ENCODE measurements around the gene SLC25A17.

The SLC25A17 gene

DNA sequence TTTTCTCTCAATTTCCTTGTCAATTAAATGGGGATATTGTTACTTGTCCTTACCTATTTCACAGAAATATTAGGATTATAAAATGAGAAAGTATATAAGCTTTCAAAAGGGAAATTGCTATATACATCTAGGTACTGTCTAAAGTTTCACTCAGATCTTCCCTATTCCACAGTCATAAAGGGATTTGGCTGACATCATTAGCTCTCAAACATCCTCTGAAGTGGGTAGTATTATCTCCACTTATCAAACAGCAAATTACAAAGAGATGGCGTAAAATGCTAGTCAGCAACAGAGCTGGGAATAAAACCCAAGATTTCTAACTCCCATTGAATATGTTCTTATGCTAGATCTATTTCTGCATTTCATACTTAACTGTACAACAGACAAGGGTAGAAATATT lies 50.9 kb downstream of the SLC25A17 start:
- Histone ChIP-seq H2AFZ (ENCODE audit: insufficient read depth, low read length, poor library complexity) (no peak overlapping the region), H3K79me1 (ENCODE audit: low read length) (no peaks in the 10 kb centered on the region), H3K4me3 (ENCODE audit: low read depth, low read length) (no peak overlapping the region), H4K8ac (ENCODE audit: low read depth, low read length) (no peak overlapping the region), H3K79me2 (ENCODE audit: control insufficient read depth, insufficient read depth, low read length, poor library complexity) (no peaks in the 10 kb centered on the region), H2BK12ac (ENCODE audit: low read length) (no peak overlapping the region), H3K9ac (ENCODE audit: low read length) (no peak overlapping the region), H2BK120ac (ENCODE audit: insufficient read depth, low read length, poor library complexity) (no peak overlapping the region), H3K9me3 (ENCODE audit: insufficient read depth, low read depth, low read length) (no peaks in the 10 kb centered on the region), H3K14ac (ENCODE audit: low read length) (no peak overlapping the region), H4K91ac (ENCODE audit: low read depth, low read length) (no peak overlapping the region), H3K18ac (ENCODE audit: low read length) (no peak overlapping the region), H3K23ac (ENCODE audit: low read length) (no peak overlapping the region), H3K4me2 (ENCODE audit: low read length) (no peak overlapping the region), H2AK5ac (ENCODE audit: low read length) (no peak overlapping the region), H3K27me3 (ENCODE audit: insufficient read depth, low read length) (no peaks in the 10 kb centered on the region), H2BK5ac (ENCODE audit: low read depth, low read length, poor library complexity) (no peak overlapping the region), H3K27ac (ENCODE audit: low read depth, low read length) (no peak overlapping the region), H3K4ac (ENCODE audit: low read depth, low read length) (no peak overlapping the region), H4K12ac (ENCODE audit: low read depth, low read length) (no peak overlapping the region), H3K36me3 (ENCODE audit: control insufficient read depth in 1 of 2, insufficient read depth in 2 of 2, low read length in 2 of 2) (peaks cover 17 to 19% of the 10 kb centered on the region in 2 experiments), H3K4me1 (ENCODE audit: control insufficient read depth in 1 of 2, insufficient read depth in 2 of 2, low read length in 2 of 2) (peaks cover 0 to 3% of the 10 kb centered on the region in 2 experiments)
- DNase-seq: no peak
- no CpG with 5 or more reads among the region's 1 CpG for WGBS (ENCODE audit: extremely low coverage, insufficient coverage, insufficient read length)

DNA sequence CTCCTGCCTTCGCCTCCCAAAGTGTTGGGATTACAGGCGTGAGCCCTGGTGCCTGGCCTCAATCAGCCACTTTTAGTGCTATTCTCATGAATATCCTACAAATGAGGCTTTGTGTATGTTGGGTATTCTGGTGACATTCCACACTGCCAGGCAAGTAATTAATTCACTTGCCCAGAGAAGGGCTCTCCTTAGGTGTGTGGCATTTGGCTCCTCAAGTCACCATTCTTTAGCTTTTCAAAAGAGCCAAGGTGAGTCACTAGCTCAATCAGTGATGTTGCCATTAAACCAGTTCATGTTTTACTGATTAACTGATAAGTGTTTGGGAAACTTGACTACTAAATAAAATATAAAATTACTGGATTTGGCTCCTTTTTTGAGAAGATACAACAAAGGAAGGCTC lies 52.2 kb downstream of the SLC25A17 start:
- H3K9me3 ChIP-seq (ENCODE audit: insufficient read depth, low read depth, low read length): no peaks in the 10 kb centered on the region
- H3K9ac ChIP-seq (ENCODE audit: low read length): no peak overlapping the region
- peaks cover 10 to 12% of the 10 kb centered on the region in 2 experiments for H3K36me3 ChIP-seq (ENCODE audit: control insufficient read depth in 1 of 2, insufficient read depth in 2 of 2, low read length in 2 of 2)
- no peak for DNase-seq
- H3K4me3 ChIP-seq (ENCODE audit: low read depth, low read length): no peak overlapping the region
- H2AK5ac ChIP-seq (ENCODE audit: low read length): no peak overlapping the region
- no peaks in the 10 kb centered on the region for H3K27me3 ChIP-seq (ENCODE audit: insufficient read depth, low read length)
- H3K4me1 ChIP-seq (ENCODE audit: control insufficient read depth in 1 of 2, insufficient read depth in 2 of 2, low read length in 2 of 2): peaks cover 0 to 3% of the 10 kb centered on the region in 2 experiments
- H3K23ac ChIP-seq (ENCODE audit: low read length): no peak overlapping the region
- no peak overlapping the region for H4K12ac ChIP-seq (ENCODE audit: low read depth, low read length)
- no peak overlapping the region for H3K4me2 ChIP-seq (ENCODE audit: low read length)
- H3K27ac ChIP-seq (ENCODE audit: low read depth, low read length): no peak overlapping the region
- no peak overlapping the region for H3K4ac ChIP-seq (ENCODE audit: low read depth, low read length)
- no peak overlapping the region for H2AFZ ChIP-seq (ENCODE audit: insufficient read depth, low read length, poor library complexity)
- no peak overlapping the region for H2BK12ac ChIP-seq (ENCODE audit: low read length)
- H3K18ac ChIP-seq (ENCODE audit: low read length): no peak overlapping the region
- H2BK120ac ChIP-seq (ENCODE audit: insufficient read depth, low read length, poor library complexity): no peak overlapping the region
- no peak overlapping the region for H2BK5ac ChIP-seq (ENCODE audit: low read depth, low read length, poor library complexity)
- H3K79me2 ChIP-seq (ENCODE audit: control insufficient read depth, insufficient read depth, low read length, poor library complexity): no peaks in the 10 kb centered on the region
- no CpG with 5 or more reads among the region's 2 CpGs for WGBS (ENCODE audit: extremely low coverage, insufficient coverage, insufficient read length)
- H4K91ac ChIP-seq (ENCODE audit: low read depth, low read length): no peak overlapping the region
- no peaks in the 10 kb centered on the region for H3K79me1 ChIP-seq (ENCODE audit: low read length)
- no peak overlapping the region for H3K14ac ChIP-seq (ENCODE audit: low read length)
- H4K8ac ChIP-seq (ENCODE audit: low read depth, low read length): no peak overlapping the region

DNA sequence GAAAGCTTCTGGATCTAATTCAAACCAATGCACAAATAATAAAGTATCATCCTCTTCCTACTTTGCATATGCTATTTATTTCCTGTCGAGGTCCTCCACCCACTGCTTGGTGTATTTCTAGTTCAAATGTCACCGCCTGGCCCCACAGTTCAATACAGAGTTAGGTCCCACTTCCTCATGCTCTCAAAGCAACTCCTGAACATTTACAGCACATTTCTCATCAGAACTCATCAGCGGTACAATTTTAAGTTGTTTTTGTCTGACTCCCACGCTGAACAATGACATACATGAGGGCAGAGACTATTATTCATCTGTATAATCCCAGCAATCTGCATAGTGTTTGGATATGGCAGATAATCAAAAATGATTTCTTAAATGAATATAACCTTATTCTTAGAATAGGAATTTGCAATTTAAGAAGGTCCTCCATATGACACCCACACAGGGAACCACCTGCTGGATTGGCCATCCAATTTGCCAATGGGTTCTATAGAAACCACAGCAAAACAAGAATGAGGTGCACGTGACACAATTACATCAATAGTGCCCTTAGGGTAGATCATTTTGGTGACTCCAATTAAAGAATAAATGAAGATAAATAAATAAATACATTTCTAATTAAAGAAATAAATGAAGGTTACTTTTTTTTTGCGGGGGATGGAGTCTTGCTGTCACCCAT lies 54.2 kb downstream of the SLC25A17 start:
- no peaks in the 10 kb centered on the region for H3K79me2 ChIP-seq (ENCODE audit: control insufficient read depth, insufficient read depth, low read length, poor library complexity)
- H3K4me3 ChIP-seq (ENCODE audit: low read depth, low read length): no peak overlapping the region
- H3K14ac ChIP-seq (ENCODE audit: low read length): no peak overlapping the region
- H4K8ac ChIP-seq (ENCODE audit: low read depth, low read length): no peak overlapping the region
- peaks cover 1% of the 10 kb centered on the region for H3K79me1 ChIP-seq (ENCODE audit: low read length)
- H3K4me1 ChIP-seq (ENCODE audit: control insufficient read depth in 1 of 2, insufficient read depth in 2 of 2, low read length in 2 of 2): peaks cover 0 to 3% of the 10 kb centered on the region in 2 experiments
- H3K27ac ChIP-seq (ENCODE audit: low read depth, low read length): no peak overlapping the region
- no peak overlapping the region for H4K12ac ChIP-seq (ENCODE audit: low read depth, low read length)
- H3K36me3 ChIP-seq (ENCODE audit: control insufficient read depth in 1 of 2, insufficient read depth in 2 of 2, low read length in 2 of 2): peaks cover 6 to 7% of the 10 kb centered on the region in 2 experiments
- no peaks in the 10 kb centered on the region for H3K9me3 ChIP-seq (ENCODE audit: insufficient read depth, low read depth, low read length)
- no peak overlapping the region for H3K23ac ChIP-seq (ENCODE audit: low read length)
- no peak overlapping the region for H2BK12ac ChIP-seq (ENCODE audit: low read length)
- H4K91ac ChIP-seq (ENCODE audit: low read depth, low read length): no peak overlapping the region
- no peak overlapping the region for H2AK5ac ChIP-seq (ENCODE audit: low read length)
- H2BK5ac ChIP-seq (ENCODE audit: low read depth, low read length, poor library complexity): no peak overlapping the region
- H2AFZ ChIP-seq (ENCODE audit: insufficient read depth, low read length, poor library complexity): no peak overlapping the region
- H3K4me2 ChIP-seq (ENCODE audit: low read length): no peak overlapping the region
- no peak for DNase-seq
- H2BK120ac ChIP-seq (ENCODE audit: insufficient read depth, low read length, poor library complexity): no peak overlapping the region
- no peak overlapping the region for H3K4ac ChIP-seq (ENCODE audit: low read depth, low read length)
- H3K18ac ChIP-seq (ENCODE audit: low read length): no peak overlapping the region
- no CpG with 5 or more reads among the region's 6 CpGs for WGBS (ENCODE audit: extremely low coverage, insufficient coverage, insufficient read length)
- no peaks in the 10 kb centered on the region for H3K27me3 ChIP-seq (ENCODE audit: insufficient read depth, low read length)
- H3K9ac ChIP-seq (ENCODE audit: low read length): no peak overlapping the region

DNA sequence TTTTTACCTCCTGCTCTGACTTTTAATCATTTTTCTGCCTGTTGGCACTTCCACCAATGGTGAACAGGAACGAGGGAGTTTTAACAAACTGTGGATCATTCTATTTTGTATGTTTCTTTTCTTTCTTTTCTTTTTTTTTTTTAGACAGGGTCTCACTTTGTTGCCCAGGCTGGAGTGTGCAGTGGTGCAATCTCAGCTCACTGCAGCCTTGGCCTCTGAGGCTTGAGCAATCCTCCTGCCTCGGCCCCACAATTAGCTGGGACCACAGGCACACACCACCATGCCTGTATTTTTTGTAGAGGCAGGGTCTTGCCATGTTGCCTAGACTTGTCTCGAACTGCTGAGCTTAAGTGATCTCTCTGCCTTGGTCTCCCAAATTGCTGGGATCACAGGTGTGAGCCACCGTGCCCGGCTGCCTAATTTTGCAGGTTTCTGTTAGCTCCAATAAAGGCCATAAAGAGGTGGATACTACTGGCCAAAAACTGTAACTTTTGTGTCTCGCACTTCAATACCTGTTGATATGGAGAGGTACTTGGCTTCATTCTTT lies 59.8 kb downstream of the SLC25A17 start:
- DNase-seq: no peak
- H3K27me3 ChIP-seq (ENCODE audit: insufficient read depth, low read length): no peaks in the 10 kb centered on the region
- H2BK120ac ChIP-seq (ENCODE audit: insufficient read depth, low read length, poor library complexity): peak overlapping the region; percentile 100
- H3K23ac ChIP-seq (ENCODE audit: low read length): no peak overlapping the region
- peaks cover 0 to 2% of the 10 kb centered on the region in 2 experiments for H3K36me3 ChIP-seq (ENCODE audit: control insufficient read depth in 1 of 2, insufficient read depth in 2 of 2, low read length in 2 of 2)
- WGBS (ENCODE audit: extremely low coverage, insufficient coverage, insufficient read length): no CpG with 5 or more reads among the region's 6 CpGs
- H3K4me3 ChIP-seq (ENCODE audit: low read depth, low read length): no peak overlapping the region
- H2BK12ac ChIP-seq (ENCODE audit: low read length): peak overlapping the region; percentile 100
- H4K91ac ChIP-seq (ENCODE audit: low read depth, low read length): peak overlapping the region; percentile 99
- peak overlapping the region; percentile 66 for H2AFZ ChIP-seq (ENCODE audit: insufficient read depth, low read length, poor library complexity)
- H3K4me1 ChIP-seq (ENCODE audit: control insufficient read depth in 1 of 2, insufficient read depth in 2 of 2, low read length in 2 of 2): peaks cover 7% of the 10 kb centered on the region in 2 experiments
- peak overlapping the region; percentile 94 for H3K18ac ChIP-seq (ENCODE audit: low read length)
- H2BK5ac ChIP-seq (ENCODE audit: low read depth, low read length, poor library complexity): peak overlapping the region; percentile 96
- H3K79me2 ChIP-seq (ENCODE audit: control insufficient read depth, insufficient read depth, low read length, poor library complexity): no peaks in the 10 kb centered on the region
- H3K4me2 ChIP-seq (ENCODE audit: low read length): no peak overlapping the region
- peak overlapping the region; percentile 26 for H3K27ac ChIP-seq (ENCODE audit: low read depth, low read length)
- H3K9ac ChIP-seq (ENCODE audit: low read length): no peak overlapping the region
- peak overlapping the region; percentile 99 for H2AK5ac ChIP-seq (ENCODE audit: low read length)
- H3K79me1 ChIP-seq (ENCODE audit: low read length): peaks cover 12% of the 10 kb centered on the region
- H3K4ac ChIP-seq (ENCODE audit: low read depth, low read length): peak overlapping the region; percentile 98
- no peak overlapping the region for H4K12ac ChIP-seq (ENCODE audit: low read depth, low read length)
- peak overlapping the region; percentile 22 for H4K8ac ChIP-seq (ENCODE audit: low read depth, low read length)
- no peaks in the 10 kb centered on the region for H3K9me3 ChIP-seq (ENCODE audit: insufficient read depth, low read depth, low read length)
- peak overlapping the region; percentile 94 for H3K14ac ChIP-seq (ENCODE audit: low read length)
